Amniotic stem cell (primary cell): ENCODE results near the gene PGGHG.
"Not testable (repeated sequence)": the region's sequence is repeated elsewhere in the genome, so short reads cannot be mapped to it uniquely, and the experiment has no call there.

Source experiments
- DNase-seq: peaks from one replicate; lab custom pipeline; 2025; lab: John Stamatoyannopoulos, UW

The PGGHG gene

GRCh38 chr11:285021-285893, 3.7 kb upstream of the PGGHG start:
- DNase-seq = no peak

GRCh38 chr11:285894-286220, 3.1 kb upstream of the PGGHG start:
- DNase-seq = no peak

- DNase-seq = not testable (repeated sequence)
Measured at GRCh38 chr11:286977-287820, 1.7 kb upstream of the PGGHG start.

- DNase-seq = no peak
Measured at GRCh38 chr11:287821-288477, 977 bp upstream of the PGGHG start.

- no peak for DNase-seq
Measured at GRCh38 chr11:289398-289711, 429 bp downstream of the PGGHG start.

GRCh38 chr11:289712-290620, 1.0 kb downstream of the PGGHG start:
- no peak for DNase-seq

GRCh38 chr11:290621-291231, 1.8 kb downstream of the PGGHG start:
- DNase-seq = no peak

- no peak for DNase-seq
Measured at GRCh38 chr11:291281-292210, 2.6 kb downstream of the PGGHG start.

GRCh38 chr11:292211-293121, 3.5 kb downstream of the PGGHG start:
- DNase-seq = no peak

- no peak for DNase-seq
Measured at GRCh38 chr11:293271-293851, 4.4 kb downstream of the PGGHG start.

GRCh38 chr11:293852-294661, 5.1 kb downstream of the PGGHG start:
- DNase-seq = no peak

- no peak for DNase-seq
Measured at GRCh38 chr11:294780-295179, 5.9 kb downstream of the PGGHG start.

GRCh38 chr11:295351-296170, 6.6 kb downstream of the PGGHG start:
- DNase-seq = no peak

GRCh38 chr11:296171-297050, 7.5 kb downstream of the PGGHG start:
- no peak for DNase-seq

- DNase-seq = no peak
Measured at GRCh38 chr11:297051-297585, 8.2 kb downstream of the PGGHG start.
